ENCODE data around the gene TTC28.

The TTC28 gene

GRCh38 chr22:28254396-28254795 is 425.2 kb downstream of the TTC28 start:
- DNase-seq, result no peak

- no peak for DNase-seq
Measured at GRCh38 chr22:28252539-28252938, 427.1 kb downstream of the TTC28 start.

GRCh38 chr22:28250036-28250695 is 429.5 kb downstream of the TTC28 start:
- no peak for DNase-seq

- no peak for DNase-seq
Measured at GRCh38 chr22:28249402-28249801, 430.2 kb downstream of the TTC28 start.

GRCh38 chr22:28247667-28248363 is 431.8 kb downstream of the TTC28 start:
- no peak for DNase-seq

GRCh38 chr22:28247136-28247535 is 432.5 kb downstream of the TTC28 start:
- DNase-seq, result no peak

GRCh38 chr22:28246397-28246796 is 433.2 kb downstream of the TTC28 start:
- DNase-seq, result no peak

- DNase-seq, result no peak
Measured at GRCh38 chr22:28245579-28246224, 433.9 kb downstream of the TTC28 start.

GRCh38 chr22:28244757-28245156 is 434.9 kb downstream of the TTC28 start:
- DNase-seq, result no peak

GRCh38 chr22:28243539-28243938 is 436.1 kb downstream of the TTC28 start:
- DNase-seq, result no peak

GRCh38 chr22:28241656-28242290 is 437.9 kb downstream of the TTC28 start:
- DNase-seq, result no peak

GRCh38 chr22:28239941-28240340 is 439.7 kb downstream of the TTC28 start:
- DNase-seq, result no peak

GRCh38 chr22:28237783-28238182 is 441.9 kb downstream of the TTC28 start:
- no peak for DNase-seq

- DNase-seq, result no peak
Measured at GRCh38 chr22:28237112-28237511, 442.5 kb downstream of the TTC28 start.

GRCh38 chr22:28232204-28232603 is 447.4 kb downstream of the TTC28 start:
- no peak for DNase-seq

- DNase-seq, result no peak
Measured at GRCh38 chr22:28231441-28231840, 448.2 kb downstream of the TTC28 start.

GRCh38 chr22:28230671-28231070 is 449.0 kb downstream of the TTC28 start:
- no peak for DNase-seq

- DNase-seq, result no peak
Measured at GRCh38 chr22:28229566-28230485, 449.8 kb downstream of the TTC28 start.

GRCh38 chr22:28223826-28224225 is 455.8 kb downstream of the TTC28 start:
- DNase-seq, result no peak

- no peak for DNase-seq
Measured at GRCh38 chr22:28222976-28223745, 456.5 kb downstream of the TTC28 start.

- no peak for DNase-seq
Measured at GRCh38 chr22:28222571-28222970, 457.1 kb downstream of the TTC28 start.

- DNase-seq, result no peak
Measured at GRCh38 chr22:28222052-28222451, 457.6 kb downstream of the TTC28 start.

All from SIG-M5 (cell line).